HL-60 (cell line): ENCODE data around the gene MT4.

ENCODE experiments used
- POLR2AphosphoS5 ChIP-seq: IDR thresholded peaks from 2 replicates; pipeline ENCODE4 v1.6.1; 2012; ENCODE audit warnings: low read depth
- TF ChIP-seq, protein P1 (sequence below): IDR thresholded peaks from one replicate; pipeline ENCODE4 v1.5.1; 2011; ENCODE audit warnings: low read length, control low read depth, inconsistent platforms; ENCODE audit not compliant: insufficient read depth
- TF ChIP-seq, protein P2 (sequence below): IDR thresholded peaks from 2 replicates; pipeline ENCODE4 v1.6.1; 2012; ENCODE audit warnings: low read depth; ENCODE audit not compliant: insufficient replicate concordance

DNA sequence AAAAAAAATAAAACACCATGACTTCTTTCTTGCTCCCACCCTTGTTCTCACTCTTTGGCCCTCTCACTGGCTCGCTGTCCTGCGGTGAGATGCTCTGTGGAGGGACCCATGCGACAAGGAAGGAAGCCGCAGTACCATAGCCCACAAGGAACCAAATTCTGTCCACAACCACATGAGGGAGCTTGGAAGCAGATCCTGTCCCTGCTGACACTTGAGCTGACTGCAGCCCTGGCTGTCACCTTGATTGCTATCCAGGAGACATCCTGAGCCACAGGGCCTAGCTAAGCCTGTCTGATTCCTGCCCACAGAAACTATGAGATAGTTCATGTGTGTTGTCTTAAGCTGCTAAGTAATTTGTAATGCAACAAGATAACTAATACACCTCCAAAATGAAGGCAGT is 38.7 kb downstream of the MT4 start:
- TF ChIP-seq, protein P1, sequence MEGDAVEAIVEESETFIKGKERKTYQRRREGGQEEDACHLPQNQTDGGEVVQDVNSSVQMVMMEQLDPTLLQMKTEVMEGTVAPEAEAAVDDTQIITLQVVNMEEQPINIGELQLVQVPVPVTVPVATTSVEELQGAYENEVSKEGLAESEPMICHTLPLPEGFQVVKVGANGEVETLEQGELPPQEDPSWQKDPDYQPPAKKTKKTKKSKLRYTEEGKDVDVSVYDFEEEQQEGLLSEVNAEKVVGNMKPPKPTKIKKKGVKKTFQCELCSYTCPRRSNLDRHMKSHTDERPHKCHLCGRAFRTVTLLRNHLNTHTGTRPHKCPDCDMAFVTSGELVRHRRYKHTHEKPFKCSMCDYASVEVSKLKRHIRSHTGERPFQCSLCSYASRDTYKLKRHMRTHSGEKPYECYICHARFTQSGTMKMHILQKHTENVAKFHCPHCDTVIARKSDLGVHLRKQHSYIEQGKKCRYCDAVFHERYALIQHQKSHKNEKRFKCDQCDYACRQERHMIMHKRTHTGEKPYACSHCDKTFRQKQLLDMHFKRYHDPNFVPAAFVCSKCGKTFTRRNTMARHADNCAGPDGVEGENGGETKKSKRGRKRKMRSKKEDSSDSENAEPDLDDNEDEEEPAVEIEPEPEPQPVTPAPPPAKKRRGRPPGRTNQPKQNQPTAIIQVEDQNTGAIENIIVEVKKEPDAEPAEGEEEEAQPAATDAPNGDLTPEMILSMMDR, result peak; percentile 21
- TF ChIP-seq, protein P2, sequence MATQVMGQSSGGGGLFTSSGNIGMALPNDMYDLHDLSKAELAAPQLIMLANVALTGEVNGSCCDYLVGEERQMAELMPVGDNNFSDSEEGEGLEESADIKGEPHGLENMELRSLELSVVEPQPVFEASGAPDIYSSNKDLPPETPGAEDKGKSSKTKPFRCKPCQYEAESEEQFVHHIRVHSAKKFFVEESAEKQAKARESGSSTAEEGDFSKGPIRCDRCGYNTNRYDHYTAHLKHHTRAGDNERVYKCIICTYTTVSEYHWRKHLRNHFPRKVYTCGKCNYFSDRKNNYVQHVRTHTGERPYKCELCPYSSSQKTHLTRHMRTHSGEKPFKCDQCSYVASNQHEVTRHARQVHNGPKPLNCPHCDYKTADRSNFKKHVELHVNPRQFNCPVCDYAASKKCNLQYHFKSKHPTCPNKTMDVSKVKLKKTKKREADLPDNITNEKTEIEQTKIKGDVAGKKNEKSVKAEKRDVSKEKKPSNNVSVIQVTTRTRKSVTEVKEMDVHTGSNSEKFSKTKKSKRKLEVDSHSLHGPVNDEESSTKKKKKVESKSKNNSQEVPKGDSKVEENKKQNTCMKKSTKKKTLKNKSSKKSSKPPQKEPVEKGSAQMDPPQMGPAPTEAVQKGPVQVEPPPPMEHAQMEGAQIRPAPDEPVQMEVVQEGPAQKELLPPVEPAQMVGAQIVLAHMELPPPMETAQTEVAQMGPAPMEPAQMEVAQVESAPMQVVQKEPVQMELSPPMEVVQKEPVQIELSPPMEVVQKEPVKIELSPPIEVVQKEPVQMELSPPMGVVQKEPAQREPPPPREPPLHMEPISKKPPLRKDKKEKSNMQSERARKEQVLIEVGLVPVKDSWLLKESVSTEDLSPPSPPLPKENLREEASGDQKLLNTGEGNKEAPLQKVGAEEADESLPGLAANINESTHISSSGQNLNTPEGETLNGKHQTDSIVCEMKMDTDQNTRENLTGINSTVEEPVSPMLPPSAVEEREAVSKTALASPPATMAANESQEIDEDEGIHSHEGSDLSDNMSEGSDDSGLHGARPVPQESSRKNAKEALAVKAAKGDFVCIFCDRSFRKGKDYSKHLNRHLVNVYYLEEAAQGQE, result no peak
- no peak for TF ChIP-seq POLR2AphosphoS5
